Measurements from ENCODE around the gene DEPDC1B. TPM values are rescaled to one million over a fixed set of nuclear protein-coding genes. Genes with fewer than 3 reads are reported as not detected.
"Not testable (repeated sequence)": the region's sequence is repeated elsewhere in the genome, so short reads cannot be mapped to it uniquely, and the experiment has no call there.

Gene DEPDC1B, protein sequence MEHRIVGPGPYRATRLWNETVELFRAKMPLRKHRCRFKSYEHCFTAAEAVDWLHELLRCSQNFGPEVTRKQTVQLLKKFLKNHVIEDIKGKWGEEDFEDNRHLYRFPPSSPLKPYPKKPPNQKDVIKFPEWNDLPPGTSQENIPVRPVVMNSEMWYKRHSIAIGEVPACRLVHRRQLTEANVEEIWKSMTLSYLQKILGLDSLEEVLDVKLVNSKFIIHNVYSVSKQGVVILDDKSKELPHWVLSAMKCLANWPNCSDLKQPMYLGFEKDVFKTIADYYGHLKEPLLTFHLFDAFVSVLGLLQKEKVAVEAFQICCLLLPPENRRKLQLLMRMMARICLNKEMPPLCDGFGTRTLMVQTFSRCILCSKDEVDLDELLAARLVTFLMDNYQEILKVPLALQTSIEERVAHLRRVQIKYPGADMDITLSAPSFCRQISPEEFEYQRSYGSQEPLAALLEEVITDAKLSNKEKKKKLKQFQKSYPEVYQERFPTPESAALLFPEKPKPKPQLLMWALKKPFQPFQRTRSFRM
- 10 to 100 TPM; 40.4 to 40.8 TPM for total RNA-seq

DNA sequence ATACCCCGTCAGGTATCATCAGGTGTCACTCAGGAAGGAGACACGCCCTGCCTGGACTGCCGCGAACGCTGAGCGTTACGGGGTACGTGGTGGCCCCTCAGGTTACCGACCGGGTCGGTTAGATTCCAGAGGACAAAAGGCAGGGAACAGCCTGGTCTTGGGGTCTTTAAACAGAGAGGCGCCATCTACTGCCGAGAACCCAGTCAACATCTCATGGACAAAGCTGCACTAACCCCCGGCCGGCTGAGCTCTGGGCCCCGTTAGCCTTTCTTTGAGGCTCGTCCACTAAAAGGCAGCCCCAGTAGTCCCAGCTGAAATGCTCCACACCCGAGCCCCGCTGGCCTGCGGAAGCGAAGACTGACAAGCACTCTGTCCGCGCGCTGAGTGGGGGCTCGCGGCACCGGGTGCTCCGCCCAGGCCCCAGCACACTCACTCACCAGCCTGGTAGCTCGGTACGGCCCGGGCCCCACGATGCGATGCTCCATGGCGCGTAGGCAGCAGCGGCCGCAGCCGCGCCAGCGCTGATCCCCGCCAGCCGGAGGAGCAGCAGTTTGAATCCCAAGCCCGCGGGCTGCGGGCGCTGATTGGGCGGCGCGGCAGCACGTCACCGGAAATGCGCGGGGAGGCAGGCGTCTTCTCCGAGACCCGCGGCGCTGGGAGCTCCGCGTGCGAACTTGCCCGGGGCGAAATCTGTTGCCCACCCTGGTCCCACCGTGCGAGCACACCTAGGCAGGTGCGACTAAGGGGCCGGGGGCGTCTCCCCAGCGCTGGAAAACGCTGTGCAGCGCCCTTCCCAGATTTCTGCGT, at the start of gene DEPDC1B:
TSS of gene DEPDC1B (minus strand) at position 558 of the 807 bp plus-strand sequence. CDS start at position 485, 73 bp downstream.
- ATAC-seq = peak; percentile 96 to 98
- Mint-ChIP-seq H3K27ac (peak within 1 kb of the TSS; percentile 90 to 94), H3K36me3 (peaks cover 11 to 24% of the 10 kb centered on the region in 2 donors), H3K9me3 (no peaks in the 10 kb centered on the region)
- peak; percentile 88 to 89 for DNase-seq (ENCODE audit: low spot score in 2 of 2)

DNA sequence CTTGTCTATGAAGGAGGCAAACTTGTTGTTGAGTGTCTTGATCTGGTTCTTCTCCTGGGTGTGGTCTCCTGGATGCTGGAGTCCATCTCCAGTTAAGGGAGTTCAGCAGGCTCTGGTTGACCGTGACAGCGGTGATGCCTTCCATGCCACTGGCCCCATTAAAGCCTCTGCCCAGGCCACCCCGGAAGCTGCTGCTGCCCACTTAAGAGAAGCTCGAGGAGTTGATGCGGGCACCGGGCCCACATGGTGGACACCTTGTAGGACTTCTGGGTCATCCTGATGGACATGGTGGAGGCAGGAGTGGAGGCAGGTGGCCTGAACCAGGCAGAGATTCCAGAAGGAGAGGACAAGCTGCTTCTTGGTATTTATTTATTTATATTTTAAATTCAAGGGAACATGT, 44.7 kb upstream of the DEPDC1B start:
- ATAC-seq = no peak
- Mint-ChIP-seq H3K36me3 (peaks cover 0 to 10% of the 10 kb centered on the region in 2 donors), H3K9me3 (peaks cover 8 to 9% of the 10 kb centered on the region in 2 donors), H3K27ac (no peak overlapping the region)
- DNase-seq (ENCODE audit: low spot score in 2 of 2) = no peak

DNA sequence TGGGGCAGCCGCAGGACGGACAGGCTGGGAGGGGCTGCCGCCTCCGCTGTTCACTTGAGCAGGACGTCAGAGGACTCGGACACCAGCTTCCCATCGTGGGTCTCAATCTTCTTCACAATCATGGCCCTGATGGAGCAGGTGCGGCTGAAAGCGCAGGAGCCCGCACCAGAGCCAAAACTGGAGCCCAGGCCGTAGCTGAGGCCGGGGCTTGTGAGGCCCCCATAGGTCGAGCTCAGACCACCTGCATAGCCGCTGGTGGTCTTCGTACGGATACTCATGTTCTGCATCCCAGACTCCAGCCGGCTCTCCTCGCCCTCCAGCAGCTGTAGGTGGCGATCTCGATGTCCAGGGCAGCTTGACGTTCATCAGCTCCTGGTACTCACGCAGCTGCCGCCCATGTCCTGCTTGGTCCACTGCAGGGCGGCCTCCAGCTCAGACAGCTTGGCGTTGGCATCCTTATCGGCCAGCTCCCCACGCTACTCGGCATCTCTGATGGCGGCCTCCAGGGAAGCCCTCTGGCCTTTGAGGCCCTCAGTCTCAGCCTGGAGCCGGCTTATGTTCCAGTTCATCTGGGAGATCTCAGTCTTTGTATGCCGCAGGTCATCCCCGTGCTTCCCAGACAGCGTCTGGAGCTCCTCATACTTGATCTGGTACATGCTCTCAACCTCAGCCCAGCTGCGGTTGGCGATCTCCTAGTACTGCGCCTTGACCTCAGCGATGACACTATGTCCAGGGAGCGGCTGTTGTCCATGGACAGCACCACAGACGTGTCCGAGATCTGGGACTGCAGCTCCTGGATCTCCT, 43.7 kb upstream of the DEPDC1B start:
- DNase-seq (ENCODE audit: low spot score in 2 of 2) (no peak), ATAC-seq (no peak)
- no peak overlapping the region for H3K27ac Mint-ChIP-seq
- peaks cover 0 to 10% of the 10 kb centered on the region in 2 donors for H3K36me3 Mint-ChIP-seq
- peaks cover 8 to 9% of the 10 kb centered on the region in 2 donors for H3K9me3 Mint-ChIP-seq

DNA sequence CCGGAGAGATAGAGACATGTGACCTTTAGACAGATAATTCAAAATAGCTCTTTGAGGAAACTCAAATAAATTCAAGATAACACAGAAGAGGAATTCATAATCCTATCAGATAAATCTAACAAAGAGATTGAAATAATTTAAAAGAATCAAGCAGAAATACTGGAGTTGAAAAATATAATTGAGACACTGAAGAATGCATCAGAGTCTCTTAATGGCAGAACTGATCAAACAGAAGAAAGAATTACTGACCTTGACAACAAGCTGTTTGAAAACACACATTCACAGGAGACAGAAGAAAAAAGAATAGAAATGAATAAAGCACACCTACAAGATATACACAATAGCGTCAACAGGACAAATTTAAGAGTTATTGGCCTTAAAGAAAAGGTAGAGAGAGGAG, 40.4 kb upstream of the DEPDC1B start:
- DNase-seq (ENCODE audit: low spot score in 2 of 2) (no peak), ATAC-seq (no peak)
- H3K36me3 Mint-ChIP-seq = peaks cover 0 to 10% of the 10 kb centered on the region in 2 donors
- H3K9me3 Mint-ChIP-seq = peaks cover 8 to 9% of the 10 kb centered on the region in 2 donors
- H3K27ac Mint-ChIP-seq = no peak overlapping the region

DNA sequence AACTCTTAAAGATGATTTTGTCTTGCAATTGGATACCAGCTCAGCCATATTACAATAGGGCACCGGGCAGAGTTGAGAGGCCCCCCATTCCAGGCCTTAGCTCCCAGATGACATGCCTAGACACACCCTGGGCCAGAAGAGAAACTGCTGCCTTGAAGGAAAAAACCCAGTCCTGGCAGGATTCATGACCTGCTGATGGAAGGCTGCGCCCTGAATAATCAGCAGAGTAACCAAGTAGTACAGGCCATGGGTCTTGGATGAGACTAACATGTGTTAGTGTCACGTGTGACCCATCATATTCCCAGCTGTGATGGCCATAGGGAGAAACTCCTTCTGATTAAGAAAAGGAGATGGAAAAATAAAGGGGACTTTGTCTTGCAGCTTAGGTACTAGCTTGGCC, 39.0 kb upstream of the DEPDC1B start:
- Mint-ChIP-seq H3K36me3 (peaks cover 0 to 10% of the 10 kb centered on the region in 2 donors), H3K9me3 (peaks cover 8 to 9% of the 10 kb centered on the region in 2 donors), H3K27ac (no peak overlapping the region)
- no peak for DNase-seq (ENCODE audit: low spot score in 2 of 2)
- no peak for ATAC-seq

DNA sequence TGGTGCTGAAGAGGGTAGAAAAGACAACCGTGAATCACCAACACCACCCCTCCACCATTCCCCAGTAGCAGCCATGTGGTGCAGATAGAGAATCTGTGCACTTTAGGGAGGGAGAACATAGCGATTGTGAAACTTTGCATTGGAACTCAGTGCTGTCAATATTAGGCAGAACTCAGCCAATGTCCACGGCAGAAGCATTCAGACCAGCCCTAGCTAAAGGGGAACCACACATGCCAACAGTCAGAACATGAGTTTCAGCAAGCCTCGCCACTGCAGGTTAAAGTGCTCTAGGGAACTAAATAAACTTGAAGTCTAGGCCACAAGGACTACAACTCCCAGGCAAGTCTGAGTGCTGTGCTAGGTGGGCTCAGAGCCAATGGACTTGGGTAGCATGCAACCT, 38.5 kb upstream of the DEPDC1B start:
- DNase-seq (ENCODE audit: low spot score in 2 of 2) (no peak), ATAC-seq (no peak)
- no peak overlapping the region for H3K27ac Mint-ChIP-seq
- H3K36me3 Mint-ChIP-seq = peaks cover 0 to 10% of the 10 kb centered on the region in 2 donors
- peaks cover 8 to 9% of the 10 kb centered on the region in 2 donors for H3K9me3 Mint-ChIP-seq

DNA sequence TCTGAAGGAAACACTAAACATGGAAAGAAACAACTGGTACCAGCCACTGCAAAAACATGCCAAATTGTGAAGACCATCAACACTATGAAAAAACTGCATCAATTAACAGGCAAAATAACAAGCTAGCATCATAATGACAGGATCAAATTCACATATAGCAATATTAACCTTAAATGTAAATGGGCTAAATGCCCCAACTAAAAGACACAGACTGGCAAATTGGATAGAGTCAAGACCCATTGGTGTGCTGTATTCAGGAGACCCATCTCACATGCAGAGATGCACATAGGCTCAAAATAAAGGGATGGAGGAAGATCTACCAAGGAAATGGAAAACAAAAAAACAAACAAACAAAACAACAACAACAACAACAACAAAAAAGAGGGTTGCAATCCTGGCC, 30.9 kb upstream of the DEPDC1B start:
- H3K36me3 Mint-ChIP-seq; DNase-seq (ENCODE audit: low spot score in 2 of 2); H3K27ac Mint-ChIP-seq: not testable (repeated sequence)

DNA sequence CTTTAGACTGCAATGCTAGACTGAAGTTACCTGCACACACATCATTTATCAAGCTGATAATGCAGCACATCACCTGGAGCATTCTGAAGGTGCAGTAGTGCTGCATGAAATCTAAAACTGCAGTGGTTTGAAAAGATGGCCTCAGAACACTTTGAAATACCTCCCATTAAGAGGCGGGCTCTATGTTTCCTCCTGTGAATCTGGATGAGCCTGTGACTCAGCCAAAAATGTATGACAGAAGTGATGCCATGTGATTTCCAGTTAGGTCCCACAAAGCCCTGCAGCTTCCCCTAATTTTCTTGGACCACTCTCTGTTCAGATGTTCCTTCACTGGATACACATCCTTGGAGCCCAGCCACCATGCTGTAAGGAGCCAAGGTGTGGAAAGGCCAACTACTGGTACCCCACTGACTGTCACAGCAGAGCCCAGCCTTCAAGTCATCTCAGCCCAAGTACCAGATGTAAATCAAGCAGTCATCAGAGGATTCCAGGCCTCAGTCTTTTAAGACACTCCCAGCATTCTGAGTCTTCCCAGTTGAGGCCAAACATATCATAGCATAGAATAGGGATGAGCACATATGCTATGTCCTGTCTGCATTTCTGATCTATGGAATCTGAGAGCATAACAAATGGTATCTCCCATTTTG, 27.2 kb upstream of the DEPDC1B start:
- Mint-ChIP-seq H3K9me3 (peaks cover 3% of the 10 kb centered on the region in 2 donors), H3K36me3 (no peaks in the 10 kb centered on the region), H3K27ac (no peak overlapping the region)
- DNase-seq (ENCODE audit: low spot score in 2 of 2) (no peak), ATAC-seq (no peak)

More for the DNA sequence above, 30.9 kb upstream of the DEPDC1B start:
- not testable (repeated sequence) for H3K9me3 Mint-ChIP-seq, ATAC-seq

DNA sequence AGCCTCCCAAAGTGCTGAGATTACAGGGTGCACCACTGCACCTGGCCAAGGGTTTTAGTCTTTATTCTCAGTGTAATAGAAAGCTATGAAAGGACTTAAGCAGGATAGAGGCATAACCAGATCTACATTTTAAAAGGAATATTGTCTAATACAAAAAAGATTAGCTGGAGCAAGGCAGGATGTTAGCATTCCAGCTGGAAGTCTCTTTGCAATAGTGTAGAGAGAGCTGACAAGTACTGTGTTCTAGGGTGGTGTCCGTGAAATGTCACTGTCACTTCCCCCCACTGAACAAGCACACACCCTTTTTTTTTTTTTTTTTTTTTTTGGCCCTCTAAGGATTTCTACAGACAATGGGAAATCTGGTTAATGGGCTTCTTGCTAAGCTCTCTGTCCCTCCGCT, 24.2 kb upstream of the DEPDC1B start:
- H3K9me3 Mint-ChIP-seq = no peaks in the 10 kb centered on the region
- H3K27ac Mint-ChIP-seq = no peak overlapping the region
- no peaks in the 10 kb centered on the region for H3K36me3 Mint-ChIP-seq
- no peak for ATAC-seq
- no peak for DNase-seq (ENCODE audit: low spot score in 2 of 2)

DNA sequence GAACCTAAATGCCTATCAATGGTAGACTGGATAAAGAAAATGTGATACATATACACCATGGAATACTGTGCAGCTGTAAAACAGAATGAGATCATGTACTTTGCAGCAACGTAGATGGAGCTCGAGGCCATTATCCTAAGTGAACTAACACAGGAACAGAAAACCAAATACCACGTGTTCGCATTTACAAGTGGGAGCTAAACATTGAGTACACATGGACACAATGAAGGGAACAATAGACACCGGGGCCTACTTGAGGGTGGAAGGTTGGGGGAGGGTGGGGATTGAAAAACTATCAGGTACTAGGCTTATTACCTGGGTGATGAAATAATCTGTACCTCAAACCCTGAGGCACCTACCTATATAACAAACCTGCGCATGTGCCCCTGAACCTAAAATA, 22.4 kb upstream of the DEPDC1B start:
- DNase-seq (ENCODE audit: low spot score in 2 of 2) (no peak), ATAC-seq (no peak)
- Mint-ChIP-seq H3K27ac (no peak overlapping the region), H3K9me3 (peaks cover 3 to 7% of the 10 kb centered on the region in 2 donors), H3K36me3 (peaks cover 0 to 5% of the 10 kb centered on the region in 2 donors)

DNA sequence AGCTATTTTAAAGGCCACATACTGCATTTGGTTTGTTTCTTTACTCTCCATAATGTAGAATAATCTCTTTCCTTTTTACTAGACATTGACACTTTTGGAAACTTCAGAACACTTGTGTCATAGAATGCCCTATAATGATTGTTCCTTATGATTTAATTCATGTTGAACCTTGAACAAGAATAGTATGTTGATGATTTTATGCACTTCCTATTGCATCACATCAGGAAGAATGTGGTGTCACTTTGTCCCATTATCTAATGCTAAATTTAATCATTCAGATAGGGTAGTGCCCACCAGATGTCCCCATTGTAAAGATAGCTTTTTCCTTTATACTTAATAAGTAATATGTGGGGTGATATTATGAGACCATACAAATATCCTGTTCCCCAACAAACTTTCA, 19.4 kb upstream of the DEPDC1B start:
- no peak for ATAC-seq
- peaks cover 6 to 16% of the 10 kb centered on the region in 2 donors for H3K9me3 Mint-ChIP-seq
- H3K27ac Mint-ChIP-seq = no peak overlapping the region
- DNase-seq (ENCODE audit: low spot score in 2 of 2) = no peak
- peaks cover 10 to 12% of the 10 kb centered on the region in 2 donors for H3K36me3 Mint-ChIP-seq

DNA sequence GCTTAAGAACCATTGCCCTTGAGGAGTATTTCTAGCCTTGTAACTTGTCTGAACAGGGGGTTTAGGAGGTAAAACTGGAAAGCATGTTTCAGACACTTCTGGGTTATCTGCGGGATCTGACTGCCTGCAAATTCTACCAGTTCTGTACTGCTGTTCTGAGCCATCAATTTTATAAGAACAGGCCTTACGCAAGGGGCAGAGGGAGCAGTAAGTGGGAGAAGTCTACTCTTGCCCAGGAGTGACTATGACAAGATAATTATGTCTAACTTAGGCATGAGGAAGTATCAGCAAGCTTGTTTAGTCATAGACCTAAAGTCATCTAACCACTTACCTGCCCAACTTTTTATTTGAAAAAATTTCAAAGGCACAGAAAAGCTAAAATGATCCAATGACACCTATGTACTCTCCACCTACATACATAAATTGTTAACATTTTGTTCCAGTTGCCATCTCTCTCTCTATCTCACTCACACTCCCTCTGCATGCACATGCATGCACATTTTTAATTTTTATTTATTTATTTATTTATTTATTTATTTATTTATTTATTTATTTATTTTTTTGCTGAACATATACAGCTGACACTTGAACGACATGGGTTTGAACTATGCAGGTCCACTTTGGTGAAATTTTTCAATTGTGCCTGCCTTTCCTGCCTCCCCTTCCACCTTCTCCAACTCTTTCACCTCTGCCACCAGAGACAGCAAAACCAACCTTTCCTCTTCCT, 18.4 kb upstream of the DEPDC1B start:
- ATAC-seq = no peak

DNA sequence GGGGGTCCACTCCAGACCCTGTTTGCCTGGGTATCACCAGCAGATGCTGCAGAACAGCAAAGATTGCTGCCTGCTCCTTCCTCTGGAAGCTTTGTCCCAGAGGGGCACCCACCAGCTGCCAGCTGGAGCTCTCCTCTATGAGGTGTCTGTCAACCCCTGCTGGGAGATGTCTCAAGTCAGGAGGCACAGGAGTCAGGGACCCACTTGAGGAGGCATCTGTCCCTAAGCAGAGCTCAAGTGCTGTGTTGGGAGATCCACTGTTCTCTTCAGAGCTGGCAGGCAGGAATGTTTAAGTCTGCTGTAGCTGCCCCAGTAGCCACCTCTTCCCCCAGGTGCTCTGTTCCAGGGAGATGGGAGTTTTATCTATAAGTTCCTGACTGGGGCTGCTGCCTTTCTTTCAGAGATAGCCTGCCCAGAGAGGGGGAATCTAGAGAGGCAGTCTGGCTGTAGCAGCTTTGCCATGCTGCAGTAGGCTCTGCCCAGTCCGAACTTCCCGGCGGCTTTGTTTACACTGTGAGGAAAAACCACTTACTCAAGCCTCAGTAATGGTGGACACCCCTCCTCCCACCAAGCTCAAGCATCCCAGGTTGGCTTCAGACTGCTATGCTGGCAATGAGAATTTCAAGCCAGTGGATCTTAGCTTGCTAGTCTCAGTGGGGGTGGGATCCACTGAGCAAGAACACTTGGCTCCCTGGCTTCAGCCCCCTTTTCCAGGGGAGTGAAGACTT, 15.4 kb upstream of the DEPDC1B start:
- ATAC-seq; DNase-seq (ENCODE audit: low spot score in 2 of 2); H3K27ac Mint-ChIP-seq: not testable (repeated sequence)
- Mint-ChIP-seq H3K9me3 (peaks cover 6 to 27% of the 10 kb centered on the region in 2 donors), H3K36me3 (peaks cover 19% of the 10 kb centered on the region in 2 donors)

More for the DNA sequence above, 18.4 kb upstream of the DEPDC1B start:
- H3K36me3 Mint-ChIP-seq = peaks cover 11 to 12% of the 10 kb centered on the region in 2 donors
- no peak for DNase-seq (ENCODE audit: low spot score in 2 of 2)
- H3K9me3 Mint-ChIP-seq = peaks cover 6 to 19% of the 10 kb centered on the region in 2 donors
- H3K27ac Mint-ChIP-seq = no peak overlapping the region

DNA sequence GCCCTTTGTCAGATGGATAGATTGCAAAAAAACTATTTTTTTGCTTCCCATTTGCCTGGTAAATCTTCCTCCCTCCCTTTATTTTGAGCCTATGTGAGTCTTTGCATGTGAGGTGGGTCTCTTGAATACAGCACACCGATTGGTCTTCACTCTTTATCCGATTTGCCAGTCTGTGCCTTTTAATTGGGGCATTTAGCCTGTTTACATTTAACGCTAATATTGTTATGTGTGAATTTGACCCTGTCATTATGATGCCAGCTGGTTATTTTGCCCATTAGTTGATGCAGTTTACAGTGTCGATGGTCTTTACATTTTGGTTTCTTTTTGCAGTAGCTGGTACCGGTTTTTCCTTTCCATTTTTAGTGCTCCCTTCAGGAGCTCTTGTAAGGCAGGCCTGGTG, 13.0 kb upstream of the DEPDC1B start:
- peaks cover 19% of the 10 kb centered on the region in 2 donors for H3K36me3 Mint-ChIP-seq
- no peak for ATAC-seq
- no peak overlapping the region for H3K27ac Mint-ChIP-seq
- peaks cover 6 to 25% of the 10 kb centered on the region in 2 donors for H3K9me3 Mint-ChIP-seq
- DNase-seq (ENCODE audit: low spot score in 2 of 2) = no peak

DNA sequence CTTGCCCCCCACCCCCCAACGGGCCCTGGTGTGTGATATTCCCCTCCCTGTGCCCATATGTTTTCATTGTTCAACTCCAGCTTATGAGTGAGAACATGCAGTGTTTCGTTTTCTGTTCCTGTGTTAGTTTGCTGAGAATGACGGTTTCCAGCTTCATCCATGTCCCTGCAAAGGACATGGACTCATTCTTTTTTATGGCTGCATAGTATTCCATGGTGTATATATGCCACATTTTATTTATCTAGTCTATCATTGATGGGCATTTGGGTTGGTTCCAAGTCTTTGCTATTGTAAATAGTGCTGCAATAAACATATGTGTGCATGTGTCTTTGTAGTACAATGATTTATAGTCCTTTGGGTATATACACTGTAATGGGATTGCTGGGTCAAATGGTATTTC, 11.9 kb upstream of the DEPDC1B start:
- DNase-seq (ENCODE audit: low spot score in 2 of 2); H3K27ac Mint-ChIP-seq; ATAC-seq: not testable (repeated sequence)
- Mint-ChIP-seq H3K36me3 (peaks cover 12 to 19% of the 10 kb centered on the region in 2 donors), H3K9me3 (peaks cover 3 to 19% of the 10 kb centered on the region in 2 donors)
